ENCODE measurements around the gene ZCCHC14.
"Not testable (repeated sequence)": the region's sequence is repeated elsewhere in the genome, so short reads cannot be mapped to it uniquely, and the experiment has no call there.

The ZCCHC14 gene

GRCh38 chr16:87375426-87376135, 117.2 kb downstream of the ZCCHC14 start:
- DNase-seq = no peak

DNA sequence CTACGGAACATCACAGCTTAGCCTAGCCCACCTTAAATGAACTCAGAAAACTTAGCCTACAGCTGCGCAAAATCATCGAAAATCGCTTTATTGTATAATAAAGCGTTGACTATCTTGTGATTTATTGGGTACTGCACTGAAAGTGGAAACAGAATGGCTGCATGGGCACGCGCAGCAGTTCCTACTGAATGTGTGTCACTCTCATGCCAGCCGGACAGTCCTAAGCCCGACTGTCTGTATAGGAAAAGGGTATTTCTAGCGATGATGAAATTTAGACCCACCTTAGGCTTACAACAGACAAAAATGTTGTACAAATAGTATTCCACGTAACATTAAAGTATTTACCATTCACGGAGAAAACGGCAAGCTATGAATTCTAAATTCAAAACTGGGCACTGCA, 118.5 kb downstream of the ZCCHC14 start:
- DNase-seq = no peak

- DNase-seq = no peak
Measured at GRCh38 chr16:87372305-87372704, 120.5 kb downstream of the ZCCHC14 start.

DNA sequence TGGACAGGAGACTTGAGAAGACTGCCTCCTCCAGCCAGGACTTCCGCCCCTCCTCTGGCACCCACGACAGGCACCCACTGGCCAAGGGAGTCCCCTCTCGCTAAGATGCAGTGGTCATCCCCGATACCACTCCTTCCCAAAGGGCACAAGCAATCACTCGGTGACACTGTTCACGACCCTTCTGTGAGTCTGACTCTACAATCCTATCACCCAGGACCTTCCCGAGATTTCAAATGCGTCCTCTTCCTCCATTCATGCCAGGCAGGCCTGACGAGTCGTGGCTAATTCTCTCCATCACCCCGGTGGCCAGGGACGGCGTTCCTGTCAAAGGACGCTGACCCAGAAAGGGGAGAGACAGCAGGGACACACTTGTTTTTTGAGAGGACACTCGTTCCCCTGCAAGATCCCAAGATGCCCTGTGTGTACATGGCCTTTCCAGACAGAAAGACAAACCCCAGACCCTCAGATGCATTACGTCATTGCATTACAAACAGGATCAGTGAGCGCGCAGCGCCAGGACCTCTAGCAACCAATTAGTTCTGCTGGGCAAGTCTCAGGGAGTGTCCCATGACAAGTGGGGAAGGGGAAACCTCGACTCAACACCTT, 121.5 kb downstream of the ZCCHC14 start:
- no peak for DNase-seq

DNA sequence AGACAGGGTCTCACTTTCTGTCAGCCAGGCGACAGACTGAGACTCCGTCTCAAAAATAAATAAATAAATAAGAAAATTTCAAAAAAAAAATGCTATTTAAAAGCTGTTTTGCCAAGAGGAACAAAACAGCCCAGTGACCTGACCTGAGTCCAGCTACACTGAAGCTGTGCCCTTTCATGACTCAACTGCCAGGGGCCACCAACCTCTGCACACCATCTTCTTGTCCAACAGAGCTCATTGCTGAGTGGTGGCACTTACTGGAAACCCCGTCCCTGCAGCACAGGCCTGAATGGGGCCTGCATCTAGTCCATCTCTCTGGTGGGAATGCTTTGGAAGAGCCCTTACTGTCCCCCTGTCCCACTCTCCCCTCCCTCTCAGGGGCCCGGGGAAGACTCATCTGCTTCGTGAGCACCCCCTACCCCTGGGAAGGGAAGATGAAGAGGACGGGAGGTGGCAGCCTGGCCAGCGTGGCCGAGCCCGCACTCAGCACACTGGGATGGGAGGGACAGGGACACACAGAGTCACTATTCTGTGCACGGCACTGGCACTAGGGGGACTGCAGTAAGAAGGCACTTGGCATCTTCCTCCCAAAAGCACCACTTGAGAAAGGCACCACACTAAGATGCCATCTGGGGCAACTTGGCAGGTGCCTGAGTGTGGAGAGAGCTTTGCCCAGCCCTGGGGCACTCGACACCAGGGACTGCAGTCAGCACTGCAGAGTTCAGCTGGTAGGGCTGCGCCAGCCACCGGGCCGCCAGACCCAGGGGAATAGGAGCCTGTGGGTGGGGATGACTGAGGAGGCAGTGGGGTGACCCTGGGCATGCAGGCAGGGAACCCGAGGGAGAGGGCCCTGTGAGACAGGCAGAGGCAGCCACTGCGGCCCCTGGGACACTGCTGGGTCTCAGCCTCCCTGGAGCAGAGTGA, 122.8 kb downstream of the ZCCHC14 start:
- DNase-seq = no peak

DNA sequence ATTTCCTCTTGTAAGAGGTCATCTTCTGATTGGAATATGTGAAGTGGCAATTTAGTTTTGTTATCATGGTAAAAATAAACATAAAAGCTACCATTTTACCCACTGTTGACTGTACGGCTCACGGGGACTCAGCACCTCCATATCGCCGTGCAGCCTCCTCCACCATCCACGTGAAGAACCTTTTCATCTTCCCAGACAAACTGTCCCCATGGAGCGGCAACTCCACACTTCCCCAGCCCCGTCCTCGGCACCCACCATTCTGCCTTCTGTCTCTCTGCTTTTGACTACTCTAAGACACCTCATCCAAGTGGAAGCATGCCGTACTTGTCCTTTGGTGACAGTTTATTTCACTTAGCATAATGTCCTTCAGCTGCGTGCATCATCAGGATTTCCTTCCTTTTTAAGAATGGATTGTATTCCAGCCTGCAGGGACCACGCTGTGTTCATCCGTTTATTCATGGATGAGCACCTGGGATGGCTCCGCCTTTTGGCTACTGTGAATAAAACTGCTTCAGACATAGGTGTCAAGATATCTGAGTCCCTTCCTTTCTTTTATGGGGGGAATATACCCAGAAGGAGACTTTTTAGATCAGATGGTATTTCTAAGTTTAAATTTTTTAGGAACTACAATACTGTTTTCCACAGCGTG, 123.6 kb downstream of the ZCCHC14 start:
- no peak for DNase-seq

DNA sequence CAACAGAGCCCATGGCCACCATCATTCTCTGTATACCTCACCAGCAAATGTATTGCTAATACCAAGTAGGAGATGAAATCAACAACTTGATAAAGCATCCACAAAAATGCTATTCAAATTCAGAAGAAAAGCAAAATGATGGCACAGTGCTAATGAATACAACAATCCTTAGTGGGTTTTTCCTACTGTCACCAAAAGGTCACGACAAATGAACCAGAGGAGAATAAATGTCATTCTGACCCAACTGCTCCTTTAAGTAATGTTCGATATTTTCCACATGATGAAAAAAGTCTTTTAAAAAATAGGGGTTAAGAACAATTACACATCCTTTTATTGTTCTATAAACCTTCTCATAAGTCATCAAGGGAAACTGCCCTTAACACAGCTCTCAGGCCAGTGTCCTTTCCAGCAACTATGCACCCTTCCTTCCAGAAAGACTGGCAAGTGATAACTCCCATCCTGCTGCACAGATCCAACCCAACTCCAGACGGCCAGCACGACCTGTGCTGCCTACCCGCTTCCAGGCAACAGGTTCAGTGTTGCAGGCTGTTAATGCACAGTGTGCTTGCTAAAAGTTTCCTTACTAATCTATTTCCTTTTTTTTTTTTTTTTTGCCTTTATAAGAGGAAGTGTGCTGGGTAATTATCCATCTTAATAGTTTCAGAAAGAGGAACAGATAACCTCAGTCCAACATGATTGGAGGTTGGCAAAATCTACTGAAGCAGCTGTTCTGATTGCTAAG, 124.6 kb downstream of the ZCCHC14 start:
- no peak for DNase-seq

DNA sequence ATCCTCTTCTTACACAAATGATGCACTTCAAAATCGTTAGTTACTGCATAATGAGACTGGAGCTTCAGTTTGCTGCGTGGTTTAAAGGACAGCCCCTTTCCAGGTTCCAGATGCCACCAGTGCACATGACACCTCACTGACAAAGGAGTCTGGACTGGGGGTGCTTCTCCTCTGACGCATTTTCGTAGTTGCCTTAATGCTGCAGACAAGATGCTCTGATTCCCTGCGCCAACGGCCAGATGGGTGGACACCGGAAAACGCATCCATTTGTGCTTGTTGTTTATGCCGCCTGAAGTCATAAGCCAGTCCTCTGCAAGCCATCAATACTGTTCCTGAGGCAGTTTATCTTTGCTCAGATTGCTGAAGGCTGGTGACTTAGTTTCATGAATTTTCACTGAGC, 125.3 kb downstream of the ZCCHC14 start:
- DNase-seq = no peak

GRCh38 chr16:87366930-87367329, 125.9 kb downstream of the ZCCHC14 start:
- no peak for DNase-seq

DNA sequence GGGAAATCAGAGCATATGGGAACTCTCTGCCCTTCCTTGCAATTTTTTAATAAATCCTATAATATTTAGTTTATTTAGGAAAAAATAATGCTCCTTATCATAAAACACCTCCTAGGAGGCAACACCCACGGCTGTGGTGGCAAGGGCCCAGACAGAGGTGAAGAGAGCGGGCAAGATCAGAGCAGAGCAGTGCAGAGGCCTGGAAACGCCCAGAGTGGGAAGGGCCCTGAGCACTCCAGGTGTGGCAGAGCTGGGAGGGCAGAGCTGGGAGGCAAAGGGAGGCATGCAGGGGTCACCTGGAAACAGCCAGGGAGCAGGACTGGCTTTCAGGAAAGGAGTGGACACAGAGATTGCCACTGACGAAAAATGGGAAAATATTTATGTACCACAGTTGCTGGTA, 126.5 kb downstream of the ZCCHC14 start:
- no peak for DNase-seq

- no peak for DNase-seq
Measured at GRCh38 chr16:87365021-87365713, 127.7 kb downstream of the ZCCHC14 start.

DNA sequence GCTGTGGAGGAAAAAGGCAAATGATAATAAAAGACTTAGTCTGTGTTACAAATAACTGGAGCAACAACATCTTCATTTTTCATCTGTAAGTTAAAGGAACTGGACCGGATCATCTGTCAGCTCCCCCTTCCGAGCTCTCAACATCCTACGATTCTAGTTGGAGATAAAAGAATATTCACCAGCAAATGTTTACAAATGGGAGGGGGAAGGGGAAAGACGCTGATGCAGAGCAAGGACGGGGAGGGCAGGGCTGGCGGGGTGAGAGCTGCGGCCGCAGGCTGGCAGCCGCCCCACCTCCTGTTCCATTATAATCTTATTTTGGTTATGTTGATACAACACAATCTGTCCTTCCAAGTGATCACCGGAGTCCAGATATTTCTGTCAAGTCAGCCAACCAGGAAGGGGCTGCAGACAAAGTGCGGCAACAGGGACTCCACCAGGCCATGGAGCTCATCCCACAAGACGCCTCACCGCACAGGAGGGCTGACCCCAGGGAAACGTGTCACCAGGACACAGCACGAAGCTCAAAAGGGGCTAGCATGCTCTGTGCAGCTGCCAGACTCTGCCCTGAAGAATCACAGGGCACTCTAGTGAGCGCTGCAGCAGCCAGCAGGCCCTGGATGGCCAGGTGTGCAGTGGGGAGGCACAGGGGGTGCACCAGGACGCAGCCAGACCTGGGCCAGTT, 128.9 kb downstream of the ZCCHC14 start:
- DNase-seq = no peak

DNA sequence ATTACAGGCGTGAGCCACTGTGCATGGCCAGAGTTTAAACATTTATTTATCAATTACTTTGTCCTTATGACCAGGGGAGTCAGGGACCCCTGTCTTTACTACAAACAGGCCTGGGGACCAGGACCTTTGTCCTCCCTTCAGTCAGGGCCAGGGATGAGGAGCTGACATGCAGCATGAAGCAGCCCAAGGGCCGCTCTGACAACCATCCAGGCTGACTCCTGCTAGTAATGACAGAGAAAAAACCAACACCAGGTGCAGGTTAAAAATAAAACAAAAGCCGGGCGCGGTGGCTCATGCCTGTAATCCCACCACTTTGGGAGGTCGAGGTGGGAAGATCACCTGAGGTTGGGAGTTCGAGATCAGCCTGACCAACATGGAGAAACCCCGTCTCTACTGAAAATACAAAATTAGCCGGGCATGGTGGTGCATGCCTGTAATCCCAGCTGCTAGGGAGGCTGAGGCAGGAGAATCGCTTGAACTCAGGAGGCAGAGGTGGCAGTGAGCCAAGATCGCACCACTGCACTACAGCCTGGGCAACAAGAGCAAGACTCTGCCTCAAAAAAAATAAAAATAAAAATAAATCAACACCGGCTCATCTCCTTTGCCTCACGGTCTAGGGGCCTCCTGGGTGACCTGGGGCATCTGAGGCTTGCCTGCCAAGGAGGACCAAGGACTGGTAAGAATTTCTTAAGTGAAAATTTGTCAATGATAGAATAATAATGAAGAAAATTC, 129.8 kb downstream of the ZCCHC14 start:
- DNase-seq = not testable (repeated sequence)

GRCh38 chr16:87361916-87362619, 130.8 kb downstream of the ZCCHC14 start:
- DNase-seq = no peak

GRCh38 chr16:87360862-87361610, 131.8 kb downstream of the ZCCHC14 start:
- DNase-seq = no peak

DNA sequence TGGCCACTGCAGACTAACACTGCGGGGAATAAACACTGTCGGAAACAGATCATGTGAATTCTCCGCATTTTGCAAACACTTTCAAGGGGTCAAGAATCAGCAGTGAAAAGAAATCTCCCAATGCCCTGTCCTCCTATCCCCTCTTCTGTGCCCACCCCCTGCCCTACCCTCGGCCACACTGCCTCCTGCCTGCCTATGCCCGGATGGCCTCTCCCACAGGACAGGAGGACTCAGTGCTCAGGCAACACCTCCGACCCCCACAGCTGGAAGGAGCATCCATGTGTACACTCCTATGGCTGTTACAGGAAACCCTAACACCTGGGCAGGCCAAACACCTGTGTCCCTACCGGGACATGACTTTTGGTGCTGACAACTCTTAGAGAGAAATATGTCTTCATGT, 133.7 kb downstream of the ZCCHC14 start:
- no peak for DNase-seq

- DNase-seq = no peak
Measured at GRCh38 chr16:87358696-87359095, 134.1 kb downstream of the ZCCHC14 start.

GRCh38 chr16:87358250-87358649, 134.6 kb downstream of the ZCCHC14 start:
- no peak for DNase-seq

DNA sequence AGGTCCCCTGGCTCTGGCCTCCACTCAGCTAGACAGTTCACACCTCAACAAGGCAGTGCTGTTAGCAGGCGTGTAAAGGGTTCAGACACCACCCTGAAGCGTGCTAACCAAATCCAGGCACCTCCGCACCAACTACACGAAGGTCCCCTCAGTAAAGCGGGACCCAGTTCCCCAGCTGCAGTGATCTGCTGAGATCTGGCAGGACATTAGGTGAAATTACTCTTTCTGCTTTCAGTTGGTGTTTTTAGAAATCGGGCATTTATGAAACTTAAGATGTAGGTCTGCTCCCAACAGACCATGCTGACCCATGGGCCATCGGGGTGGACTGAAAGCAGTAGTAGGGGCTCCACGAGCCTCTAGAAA, 136.4 kb downstream of the ZCCHC14 start:
- no peak for DNase-seq
